MV-4-11 (cell line): Measurements from ENCODE around the gene PICALM.
"Not testable (repeated sequence)": the region's sequence is repeated elsewhere in the genome, so short reads cannot be mapped to it uniquely, and the experiment has no call there.

Experiments used
- DNase-seq: peaks from one replicate; lab custom pipeline; 2025; lab: John Stamatoyannopoulos, UW

PICALM gene, protein sequence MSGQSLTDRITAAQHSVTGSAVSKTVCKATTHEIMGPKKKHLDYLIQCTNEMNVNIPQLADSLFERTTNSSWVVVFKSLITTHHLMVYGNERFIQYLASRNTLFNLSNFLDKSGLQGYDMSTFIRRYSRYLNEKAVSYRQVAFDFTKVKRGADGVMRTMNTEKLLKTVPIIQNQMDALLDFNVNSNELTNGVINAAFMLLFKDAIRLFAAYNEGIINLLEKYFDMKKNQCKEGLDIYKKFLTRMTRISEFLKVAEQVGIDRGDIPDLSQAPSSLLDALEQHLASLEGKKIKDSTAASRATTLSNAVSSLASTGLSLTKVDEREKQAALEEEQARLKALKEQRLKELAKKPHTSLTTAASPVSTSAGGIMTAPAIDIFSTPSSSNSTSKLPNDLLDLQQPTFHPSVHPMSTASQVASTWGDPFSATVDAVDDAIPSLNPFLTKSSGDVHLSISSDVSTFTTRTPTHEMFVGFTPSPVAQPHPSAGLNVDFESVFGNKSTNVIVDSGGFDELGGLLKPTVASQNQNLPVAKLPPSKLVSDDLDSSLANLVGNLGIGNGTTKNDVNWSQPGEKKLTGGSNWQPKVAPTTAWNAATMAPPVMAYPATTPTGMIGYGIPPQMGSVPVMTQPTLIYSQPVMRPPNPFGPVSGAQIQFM

DNA sequence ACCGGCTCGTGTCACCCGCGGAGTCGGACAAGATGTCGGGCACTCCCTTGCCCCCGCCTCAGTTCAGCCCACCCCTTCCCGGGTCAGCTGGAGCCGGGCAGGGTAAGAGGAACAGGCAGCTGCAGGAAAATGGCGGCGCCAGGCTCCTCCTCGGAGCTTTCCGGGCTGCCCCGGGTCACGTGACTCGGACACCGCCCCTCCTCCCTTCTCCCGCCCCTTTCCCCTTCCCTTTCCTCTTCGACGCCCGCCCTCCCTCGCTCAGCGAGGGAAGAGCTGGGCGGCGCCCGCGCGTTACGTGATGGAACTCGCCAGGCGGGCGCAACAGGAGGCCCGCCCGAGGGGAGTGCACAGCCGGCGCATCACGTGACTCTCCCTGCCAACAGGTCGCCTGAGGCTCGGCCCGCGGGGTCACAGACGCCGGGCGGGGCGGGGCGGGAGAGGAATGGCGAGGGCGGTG lies at the start of gene PICALM:
PICALM (minus strand) TSS at position 134 of the 457 bp plus-strand sequence. CDS start 304 bp downstream, outside the sequence.
- DNase-seq = peak; percentile 98

DNA sequence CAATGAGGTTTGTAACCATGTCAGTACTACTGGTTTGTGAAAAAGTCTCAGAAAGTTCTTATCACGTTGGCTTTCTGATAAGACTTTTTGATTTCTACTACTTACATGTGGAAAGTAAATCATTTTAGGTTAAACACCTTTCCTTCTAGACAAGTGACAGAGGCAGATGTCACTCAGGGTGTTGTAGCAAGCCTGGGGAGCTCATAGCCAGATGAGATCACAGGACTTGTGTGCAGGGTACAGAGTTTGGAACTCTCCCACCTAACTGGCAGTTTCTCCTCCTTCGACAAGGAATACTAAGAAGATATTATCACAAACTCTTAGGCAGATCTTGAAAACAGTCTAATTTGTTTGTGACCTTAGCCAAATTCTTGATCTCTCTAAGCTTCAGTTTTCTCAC lies 49.4 kb upstream of the PICALM start:
- no peak for DNase-seq

DNA sequence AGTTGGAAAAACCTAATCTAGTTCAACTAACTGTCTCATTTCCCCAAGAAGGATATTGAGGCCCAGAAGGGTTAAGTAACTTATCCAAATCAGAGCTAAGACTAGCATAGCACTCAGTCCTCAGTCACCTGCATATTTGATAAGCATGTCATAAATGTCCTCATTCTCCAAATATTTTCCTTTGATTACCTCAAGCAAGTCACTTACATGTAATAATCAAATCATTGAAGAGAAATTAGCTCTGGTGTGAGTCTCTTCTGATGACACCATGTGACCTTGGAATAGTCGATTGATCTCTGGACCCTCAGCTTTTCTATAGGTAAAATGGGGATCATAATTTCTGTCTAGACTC lies 48.8 kb upstream of the PICALM start:
- no peak for DNase-seq

DNA sequence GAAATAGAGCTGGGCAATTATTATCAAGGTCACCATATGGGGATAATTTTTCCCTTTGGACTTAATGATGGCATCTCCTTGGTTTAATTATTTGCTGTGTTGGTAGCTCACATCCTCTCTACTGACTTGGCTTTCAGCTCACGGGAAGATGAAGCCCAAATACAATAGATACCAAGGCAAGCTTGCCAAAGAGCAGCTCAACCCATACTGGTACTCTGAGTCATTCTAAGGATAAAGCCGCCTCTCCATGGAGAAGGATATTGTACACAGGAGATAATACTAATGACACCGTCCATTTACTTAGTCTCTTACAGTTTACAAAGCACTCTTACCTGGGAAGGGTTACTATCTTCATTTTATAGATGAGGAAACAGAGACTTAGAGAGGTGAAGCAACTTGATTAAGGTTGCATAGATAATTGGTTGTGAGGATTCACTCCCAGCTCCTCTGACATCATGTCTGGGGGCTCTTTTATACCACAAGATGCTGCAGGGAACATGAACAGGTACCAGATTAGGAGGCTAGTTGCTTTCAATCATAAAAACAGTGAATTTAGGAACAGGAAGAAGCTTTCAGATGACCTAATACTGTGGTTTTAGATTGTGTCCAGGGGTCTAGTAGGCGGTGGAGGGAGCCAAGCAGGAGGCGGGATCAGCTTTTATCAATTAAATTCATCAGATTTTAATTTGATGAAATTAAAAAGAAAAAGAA lies 48.3 kb upstream of the PICALM start:
- DNase-seq = no peak

DNA sequence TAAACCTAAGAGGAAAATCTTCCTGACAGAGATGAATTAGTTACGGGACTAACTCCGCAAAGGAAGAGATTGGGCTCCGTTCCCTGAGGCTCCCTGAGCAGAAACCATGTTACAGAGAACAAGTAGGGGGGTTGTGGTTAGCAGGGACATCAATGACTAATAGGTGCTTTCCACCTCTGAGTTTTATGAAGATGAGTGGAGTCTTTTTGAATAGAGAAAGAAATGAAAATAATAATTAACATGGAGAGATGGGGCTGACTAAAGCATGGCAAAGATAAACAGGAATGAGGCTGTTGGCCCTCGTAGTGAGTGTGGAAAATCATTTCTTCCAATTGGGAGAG lies 47.5 kb upstream of the PICALM start:
- DNase-seq = no peak

DNA sequence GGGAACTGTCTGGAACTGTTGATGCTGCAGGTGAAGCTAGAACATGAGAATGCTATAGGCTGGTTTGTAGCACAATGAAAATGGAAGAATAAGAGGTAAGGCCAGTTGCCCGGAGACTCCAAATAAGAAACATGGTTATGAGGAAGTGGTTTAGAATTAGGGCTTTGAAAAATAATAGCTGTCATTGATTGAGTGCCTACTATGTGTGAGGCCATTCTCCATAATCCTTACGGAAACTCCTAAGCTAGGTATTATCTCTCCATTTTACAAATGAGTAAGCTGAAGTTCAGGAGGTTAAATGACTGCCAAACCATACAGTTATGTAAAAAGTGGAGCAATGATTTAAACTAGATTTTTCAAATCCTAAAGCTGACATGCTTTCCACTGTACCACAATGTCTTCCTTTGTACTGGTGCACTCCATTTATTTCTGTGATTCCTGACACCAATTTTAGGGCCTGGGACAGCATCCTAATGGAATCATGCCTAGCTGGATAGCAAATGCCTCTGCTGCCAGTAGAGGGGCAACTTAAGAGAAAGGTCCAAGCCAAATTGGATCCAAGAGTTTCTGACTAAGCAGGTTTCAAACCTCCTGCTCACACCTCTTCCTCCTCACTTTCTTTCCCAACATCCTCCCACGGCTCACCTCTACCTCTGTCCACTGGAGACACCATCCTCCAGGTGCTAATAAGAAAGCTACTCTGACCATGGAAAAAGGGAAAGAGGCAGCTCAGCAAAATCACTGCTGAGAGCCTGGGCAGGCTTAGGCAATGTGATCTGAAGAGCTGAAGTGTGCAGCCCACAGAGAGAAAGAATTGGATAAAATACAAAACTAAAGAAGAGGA lies 46.9 kb upstream of the PICALM start:
- DNase-seq = no peak

DNA sequence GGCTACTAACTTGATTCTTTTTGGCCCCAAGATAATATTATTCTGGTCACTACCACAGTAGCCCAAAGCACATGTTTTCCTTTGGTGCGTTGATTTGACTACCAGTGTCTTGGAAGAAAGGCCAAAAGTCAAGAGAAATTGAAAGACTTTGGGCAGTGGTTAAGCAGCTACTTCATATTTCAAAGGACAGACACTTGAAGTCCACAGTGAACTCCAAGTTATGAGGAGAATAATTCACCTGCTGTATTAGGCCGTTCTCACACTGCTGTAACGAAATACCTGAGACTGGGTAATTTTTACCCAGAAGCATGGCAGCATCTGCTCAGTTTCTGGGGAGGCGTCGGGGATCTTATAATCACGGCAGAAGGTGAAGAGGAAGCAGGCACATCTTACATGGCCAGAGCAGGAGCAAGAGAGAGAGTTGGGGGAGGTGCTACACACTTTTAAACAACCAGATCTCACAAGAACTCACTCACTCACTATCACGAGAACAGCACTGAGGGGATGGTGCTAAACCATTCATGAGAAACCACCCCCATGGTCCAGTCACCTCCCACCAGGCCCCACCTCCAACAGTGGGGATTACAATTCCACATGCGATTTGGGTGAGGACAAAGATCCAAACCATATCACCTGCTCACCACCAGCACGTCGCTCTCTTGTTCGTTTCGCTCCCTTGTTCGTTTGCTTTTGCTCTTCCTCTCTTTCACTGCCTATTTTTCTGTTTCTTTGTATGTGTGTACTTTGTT lies 40.2 kb upstream of the PICALM start:
- DNase-seq = no peak

DNA sequence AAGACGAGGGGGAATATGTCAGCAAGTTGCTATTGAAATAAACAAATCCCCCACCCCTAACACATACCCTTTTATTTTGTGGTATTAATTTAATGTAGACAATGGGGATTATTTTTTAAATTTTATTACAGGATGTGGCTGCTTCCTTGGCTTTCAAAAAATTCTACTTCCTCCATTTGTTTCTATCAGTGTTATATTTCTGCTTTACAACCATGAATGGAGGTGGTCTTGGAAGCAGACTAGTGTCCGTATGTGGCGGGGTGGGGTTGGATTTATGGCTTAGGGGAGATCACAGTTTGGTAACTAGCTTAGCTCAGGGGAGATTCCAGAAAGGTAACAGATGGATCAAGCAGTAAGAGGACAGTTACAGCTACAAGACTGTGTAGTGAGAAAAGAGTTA lies 39.3 kb upstream of the PICALM start:
- DNase-seq = no peak

DNA sequence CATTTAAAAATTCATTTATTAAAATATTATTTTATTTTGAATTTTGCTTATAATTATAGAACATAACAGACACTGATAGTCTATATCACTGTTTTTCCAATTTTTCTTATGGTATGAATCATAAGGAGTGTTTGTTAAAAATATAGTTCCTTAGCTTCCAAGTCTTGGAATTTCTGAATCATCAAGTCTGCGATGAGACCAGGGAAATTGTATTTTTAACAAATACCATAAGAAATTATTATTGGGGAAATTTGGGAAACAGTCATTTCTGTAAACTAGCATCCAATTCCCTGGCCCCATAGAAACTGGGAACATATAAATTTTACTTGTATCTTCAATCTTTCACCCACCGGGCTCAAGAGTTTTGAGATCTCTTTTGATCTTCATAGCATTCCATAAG lies 38.0 kb upstream of the PICALM start:
- DNase-seq = no peak

DNA sequence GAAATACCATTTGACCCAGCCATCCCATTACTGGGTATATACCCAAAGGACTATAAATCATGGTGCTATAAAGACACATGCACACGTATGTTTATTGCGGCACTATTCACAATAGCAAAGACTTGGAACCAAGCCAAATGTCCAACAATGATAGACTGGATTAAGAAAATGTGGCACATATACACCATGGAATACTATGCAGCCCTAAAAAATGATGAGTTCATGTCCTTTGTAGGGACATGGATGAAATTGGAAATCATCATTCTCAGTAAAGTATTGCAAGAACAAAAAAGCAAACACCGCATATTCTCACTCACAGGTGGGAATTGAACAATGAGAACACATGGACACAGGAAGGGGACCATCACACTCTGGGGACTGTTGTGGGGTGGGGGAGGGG lies 37.1 kb upstream of the PICALM start:
- not testable (repeated sequence) for DNase-seq

DNA sequence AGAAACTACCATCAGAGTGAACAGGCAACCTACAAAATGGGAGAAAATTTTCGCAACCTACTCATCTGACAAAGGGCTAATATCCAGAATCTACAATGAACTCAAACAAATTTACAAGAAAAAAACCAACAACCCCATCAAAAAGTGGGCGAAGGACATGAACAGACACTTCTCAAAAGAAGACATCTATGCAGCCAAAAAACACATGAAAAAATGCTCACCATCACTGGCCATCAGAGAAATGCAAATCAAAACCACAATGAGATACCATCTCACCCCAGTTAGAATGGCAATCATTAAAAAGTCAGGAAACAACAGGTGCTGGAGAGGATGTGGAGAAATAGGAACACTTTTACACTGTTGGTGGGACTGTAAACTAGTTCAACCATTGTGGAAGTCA lies 36.7 kb upstream of the PICALM start:
- DNase-seq = not testable (repeated sequence)

DNA sequence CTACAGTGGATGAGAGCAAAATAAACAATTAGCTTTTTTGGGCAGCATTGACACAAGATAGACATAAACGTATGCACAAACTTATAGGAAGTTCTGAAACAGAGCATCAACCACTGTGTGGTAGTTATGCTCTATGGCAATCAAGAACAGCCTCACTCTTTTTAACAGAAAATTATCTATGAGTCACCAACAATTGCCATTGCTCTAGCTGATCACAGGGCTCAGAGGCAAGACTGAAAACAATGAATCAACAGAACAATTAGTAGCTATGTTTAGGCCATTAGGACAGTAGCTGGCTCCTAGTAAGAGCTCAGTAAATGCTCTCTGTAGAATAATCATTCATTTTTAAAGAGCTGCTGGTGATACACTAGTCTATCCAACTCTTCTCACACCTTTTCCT lies 34.9 kb upstream of the PICALM start:
- no peak for DNase-seq

DNA sequence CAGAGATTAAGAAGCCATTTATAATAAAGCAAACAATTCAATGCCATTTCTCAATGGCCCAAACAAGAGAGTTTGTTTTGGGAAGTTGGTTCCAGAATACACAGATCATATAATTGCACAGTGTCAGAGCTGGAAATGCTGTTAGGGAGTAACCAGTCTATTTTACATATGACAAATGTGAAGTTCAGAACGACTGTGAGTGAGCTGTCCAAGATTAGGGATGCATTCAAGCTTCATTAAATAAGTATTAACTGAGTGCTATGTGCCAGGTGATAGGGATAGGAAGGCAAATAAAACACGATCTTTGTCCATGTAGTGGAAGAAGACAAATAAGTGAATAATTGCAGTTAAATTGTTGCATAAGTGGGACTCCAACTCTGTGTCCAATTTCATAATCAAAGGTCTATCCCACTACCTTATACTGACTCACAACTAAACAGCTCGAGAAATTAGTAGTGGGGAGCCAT lies 33.1 kb upstream of the PICALM start:
- no peak for DNase-seq

DNA sequence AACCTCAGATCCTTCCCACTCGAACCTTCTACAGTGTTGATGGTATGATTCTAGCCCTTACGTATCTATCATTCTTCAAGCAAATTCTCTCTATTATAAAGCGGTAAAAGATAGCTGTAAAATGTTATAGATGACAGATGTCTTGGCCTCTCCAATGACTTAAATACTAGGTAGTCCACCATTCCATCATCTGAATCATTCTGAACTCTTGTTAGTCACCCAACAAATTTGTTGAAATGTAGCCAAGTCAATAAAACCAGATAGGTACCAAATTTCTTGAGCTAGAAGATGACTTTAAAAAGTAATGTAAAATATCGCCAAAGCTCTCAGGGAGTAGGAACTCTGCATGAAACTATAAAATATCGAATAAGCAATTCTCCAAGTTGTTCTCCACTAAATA lies 32.6 kb upstream of the PICALM start:
- DNase-seq = no peak

DNA sequence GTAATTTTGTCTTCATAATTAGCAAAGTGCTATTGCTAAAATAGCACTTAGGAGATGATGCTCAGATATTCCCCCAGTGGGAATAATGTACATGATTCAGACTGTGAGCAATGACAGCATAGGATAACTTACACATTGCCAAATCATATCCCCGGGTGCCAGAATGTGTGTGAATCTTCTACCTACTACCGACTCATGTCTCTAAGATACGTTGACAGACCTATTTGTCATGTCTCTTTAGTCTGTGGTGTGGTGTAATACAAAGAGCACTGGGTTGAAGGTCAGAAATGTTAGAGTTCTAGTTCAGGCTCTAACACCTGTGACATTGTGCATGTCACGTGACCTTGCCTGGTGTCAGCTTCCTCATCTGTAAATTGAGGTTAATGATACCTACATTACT lies 31.0 kb upstream of the PICALM start:
- no peak for DNase-seq

DNA sequence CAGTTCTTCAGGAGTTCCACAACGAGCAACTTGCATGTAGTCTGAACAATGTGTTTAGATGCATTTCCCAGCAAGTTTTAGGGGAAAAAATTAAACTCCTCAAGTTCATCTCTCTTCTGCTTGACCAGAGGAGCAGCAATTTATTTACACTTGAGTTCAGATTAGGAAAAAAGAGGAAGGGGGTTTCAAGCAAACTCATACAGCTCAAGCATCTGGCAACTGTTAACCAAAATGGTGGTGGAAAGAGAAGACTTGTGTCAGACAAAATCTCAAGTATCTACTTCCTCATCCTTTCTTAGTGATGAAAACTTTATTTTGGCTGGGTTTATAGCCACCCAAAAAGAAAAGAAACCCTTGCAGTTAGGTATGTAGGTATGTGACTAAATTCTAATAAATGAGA lies 29.1 kb upstream of the PICALM start:
- peak; percentile 84 for DNase-seq

DNA sequence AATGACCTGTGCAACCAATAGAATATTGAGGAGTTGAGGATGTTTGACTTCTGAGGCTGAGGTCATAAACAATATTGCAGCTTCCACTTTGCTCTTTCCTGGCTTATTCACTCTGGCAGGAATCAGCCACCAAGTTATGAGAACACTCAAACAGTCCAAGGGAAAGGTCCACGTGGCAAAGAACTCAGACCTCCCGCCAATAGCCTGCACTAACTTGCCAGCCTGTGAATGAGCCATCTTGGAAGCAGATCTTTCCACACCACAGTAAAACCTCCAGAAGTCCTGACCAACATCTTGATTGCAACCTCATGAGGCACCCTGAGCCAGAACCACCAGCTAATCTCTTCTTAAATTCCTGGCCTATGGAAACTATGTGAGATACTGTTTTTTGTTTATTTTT lies 22.7 kb upstream of the PICALM start:
- DNase-seq = no peak

DNA sequence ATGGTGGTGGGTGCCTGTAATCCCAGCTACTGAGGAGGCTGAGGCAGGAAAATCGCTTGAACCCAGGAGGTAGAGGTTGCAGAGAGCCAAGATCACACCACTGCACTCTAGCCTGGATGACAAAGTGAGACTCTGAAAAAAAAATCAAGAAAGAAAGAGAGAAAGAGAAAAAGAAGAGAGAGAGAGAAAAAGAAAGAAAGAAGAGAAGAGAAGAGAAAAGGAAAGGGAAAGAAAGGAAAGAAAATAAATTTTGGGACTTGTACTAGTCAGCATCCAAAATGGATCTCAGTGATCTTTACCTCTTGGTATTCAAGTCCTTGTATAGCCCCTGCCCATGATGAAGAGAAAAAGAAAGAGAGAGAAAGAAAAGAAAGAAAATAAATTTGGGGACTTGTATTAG lies 22.2 kb upstream of the PICALM start:
- no peak for DNase-seq

DNA sequence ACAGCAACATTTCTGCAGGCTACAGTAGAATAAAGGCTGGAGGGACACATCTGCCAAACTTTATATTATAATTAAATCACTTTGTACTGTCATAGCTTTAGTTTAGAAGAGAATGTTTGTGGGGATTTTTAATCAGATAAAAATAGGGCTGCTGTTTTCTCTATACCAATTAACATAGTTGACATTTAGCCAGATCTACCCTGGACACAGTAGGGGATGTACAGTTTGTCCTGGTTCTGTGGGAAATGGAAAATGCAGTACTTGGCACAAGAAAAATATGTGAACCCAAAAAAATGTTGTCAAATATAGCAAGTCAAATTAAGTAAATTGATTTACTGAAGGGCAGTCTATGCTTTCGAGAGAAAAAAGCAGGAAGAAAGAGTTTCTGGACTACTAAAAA lies 20.8 kb upstream of the PICALM start:
- DNase-seq = no peak

DNA sequence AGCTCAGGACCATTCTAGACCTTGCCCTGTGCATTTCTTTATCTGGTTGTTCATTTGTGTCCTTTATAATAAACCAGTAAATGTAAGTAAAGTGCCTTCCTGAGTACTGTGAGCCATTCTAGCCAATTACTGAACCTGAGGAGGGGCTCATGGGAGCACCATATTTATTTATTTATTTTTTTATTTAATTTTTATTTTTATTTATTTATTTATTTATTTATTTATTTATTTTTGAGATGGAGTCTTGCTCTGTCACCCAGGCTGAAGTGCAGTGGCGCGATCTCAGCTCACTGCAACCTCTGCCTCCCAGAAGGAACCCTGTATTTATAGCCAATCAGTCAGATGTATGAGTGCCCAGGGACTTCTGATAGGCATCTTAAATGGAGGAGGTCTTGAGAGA lies 18.8 kb upstream of the PICALM start:
- not testable (repeated sequence) for DNase-seq

DNA sequence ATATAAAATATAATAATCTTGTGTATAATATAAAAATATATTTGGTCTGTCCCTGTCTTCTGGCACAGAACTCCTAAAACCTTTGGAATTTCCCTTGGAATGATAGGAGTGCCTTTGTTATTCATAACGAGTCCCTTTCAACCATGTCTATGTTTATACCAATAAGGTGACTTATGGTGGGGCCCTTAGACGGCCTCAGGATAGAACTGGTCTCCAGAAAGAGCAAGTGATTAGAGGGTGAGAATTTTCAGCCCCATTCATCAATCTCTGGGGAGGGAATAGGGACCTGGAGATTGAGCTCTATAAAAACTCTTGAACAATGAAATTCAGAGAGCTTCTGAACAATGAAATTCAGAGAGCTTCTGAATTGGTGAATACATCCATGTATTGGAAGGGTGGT lies 18.4 kb upstream of the PICALM start:
- DNase-seq = no peak
